Activated CD4-positive, alpha-beta T cell treated with anti-CD3 and anti-CD28 coated beads, Interleukin-2, amount 10 ng/mL, durations not matched to agents 7 days and 5 days (primary cell): Measurements from ENCODE around the gene CACNG5. TPM values are rescaled to one million over a fixed set of nuclear protein-coding genes. Genes with fewer than 3 reads are reported as not detected.

Source experiments
- CTCF ChIA-PET: fragments of 350-600 bp; sonication (Branson Sonifier 250); formaldehyde crosslinking; loops from one replicate; lab custom pipeline; 2021; ENCODE audit warnings: antibody characterized with exemption; lab: Charles Lee
- POLR2A ChIA-PET: fragments of 350-600 bp; sonication (Branson Sonifier 250); formaldehyde crosslinking; loops from one replicate; lab custom pipeline; 2021; ENCODE audit warnings: antibody characterized with exemption; lab: Charles Lee
- DNase-seq: peaks from one replicate; pipeline ENCODE4 v3.0.0-alpha.2; 2020
- H3K27ac Mint-ChIP-seq: one replicate; pipeline ENCODE4 v1.8.0; 2021; ENCODE audit warnings: mild to moderate bottlenecking, moderate library complexity, mixed read lengths
- H3K27me3 Mint-ChIP-seq: one replicate; pipeline ENCODE4 v1.8.0; 2021; ENCODE audit warnings: mixed read lengths
- H3K36me3 Mint-ChIP-seq: one replicate; pipeline ENCODE4 v1.8.0; 2021; ENCODE audit warnings: low read depth, mixed read lengths
- H3K4me1 Mint-ChIP-seq: one replicate; pipeline ENCODE4 v1.8.0; 2021; ENCODE audit warnings: mixed read lengths
- H3K4me3 Mint-ChIP-seq: one replicate; pipeline ENCODE4 v1.8.0; 2021; ENCODE audit warnings: mild to moderate bottlenecking, moderate library complexity, mixed read lengths
- H3K9me3 Mint-ChIP-seq: one replicate; pipeline ENCODE4 v1.8.0; 2021; ENCODE audit warnings: mixed read lengths
- total RNA-seq, 2 experiments: library from RNA; stranded (reverse); gene quantifications; one replicate each; pipeline ENCODE4 v1.2.3, GENCODE V29; 2021

CACNG5 gene
- total RNA-seq, 2 experiments from 2014 or later: not detected

- no peak overlapping the region for H3K4me3 Mint-ChIP-seq
Measured at GRCh38 chr17:66831383-66832210, 3.3 kb upstream of the CACNG5 start.

GRCh38 chr17:66833201-66833600 is 1.7 kb upstream of the CACNG5 start:
- H3K27me3 Mint-ChIP-seq: peaks cover 66% of the 10 kb centered on the region
- no peak for DNase-seq
- no peaks in the 10 kb centered on the region for H3K36me3 Mint-ChIP-seq
- H3K9me3 Mint-ChIP-seq: no peaks in the 10 kb centered on the region
- POLR2A ChIA-PET: no interaction called here
- no peak overlapping the region for H3K27ac Mint-ChIP-seq
- CTCF ChIA-PET: no interaction called here
- no peaks in the 10 kb centered on the region for H3K4me1 Mint-ChIP-seq
- no peak overlapping the region for H3K4me3 Mint-ChIP-seq

More at GRCh38 chr17:66831383-66832210, 3.3 kb upstream of the CACNG5 start:
- CTCF ChIA-PET: no interaction called here
- no peaks in the 10 kb centered on the region for H3K9me3 Mint-ChIP-seq
- H3K27ac Mint-ChIP-seq: no peak overlapping the region
- POLR2A ChIA-PET: interaction anchor here (0.6 kb wide), 1 partner anchor 29 kb away, joined by 12 read pairs; no protein-coding TSS in a partner anchor
- H3K27me3 Mint-ChIP-seq: peaks cover 69% of the 10 kb centered on the region
- no peaks in the 10 kb centered on the region for H3K36me3 Mint-ChIP-seq
- no peak for DNase-seq
- no peaks in the 10 kb centered on the region for H3K4me1 Mint-ChIP-seq

DNA sequence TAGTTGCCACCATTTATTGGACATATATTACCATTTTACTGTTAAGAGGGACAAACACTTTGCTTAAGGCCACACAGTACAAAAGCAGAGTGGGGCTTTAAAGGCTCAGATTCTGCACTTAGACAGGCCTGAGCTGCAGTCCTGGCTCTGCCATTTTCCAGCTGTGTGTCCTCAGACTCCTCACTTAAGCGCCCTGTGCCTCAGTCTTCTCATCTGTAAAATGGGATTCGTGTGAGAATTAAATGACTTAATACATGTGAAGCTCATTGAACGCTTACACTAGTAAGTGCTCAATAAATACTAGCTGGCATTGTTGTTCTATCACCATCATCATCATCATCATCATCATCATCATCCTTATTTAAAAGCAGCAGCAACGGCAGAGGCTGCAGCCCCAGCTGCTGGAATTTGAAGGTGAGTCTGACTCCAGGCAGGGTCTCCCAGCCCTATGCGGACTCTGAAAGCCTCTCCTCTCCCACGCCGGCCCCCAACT is 445 bp upstream of the CACNG5 start:
- Mint-ChIP-seq H3K27ac (no peak overlapping the region), H3K27me3 (peaks cover 56% of the 10 kb centered on the region), H3K4me1 (no peaks in the 10 kb centered on the region), H3K36me3 (no peaks in the 10 kb centered on the region), H3K4me3 (no peak overlapping the region), H3K9me3 (no peaks in the 10 kb centered on the region)
- no peak for DNase-seq
- ChIA-PET POLR2A (no interaction called here), CTCF (interaction anchor here (1.1 kb wide), 1 partner anchor 10 kb away, joined by 3 read pairs; no protein-coding TSS in a partner anchor)

DNA sequence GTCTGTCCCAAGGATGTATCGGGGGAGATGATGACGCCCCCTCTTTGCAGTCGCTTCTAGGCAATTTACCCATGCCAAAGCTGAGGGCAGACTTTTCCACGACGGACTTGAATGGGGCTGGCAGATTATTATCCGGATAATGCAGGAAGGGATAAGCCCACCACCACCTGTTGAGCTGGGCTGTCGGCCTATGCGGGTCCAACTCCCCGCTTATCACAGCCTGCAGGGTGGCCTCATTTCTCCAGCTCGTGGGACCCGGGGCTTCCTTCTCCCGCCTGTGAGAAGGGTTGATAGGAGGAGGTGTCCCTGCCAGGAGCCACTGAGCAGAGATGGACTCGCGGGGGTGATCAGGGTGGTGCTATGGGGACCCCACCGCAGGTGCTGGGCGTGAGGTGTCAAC is 559 bp downstream of the CACNG5 start:
- no peak for DNase-seq
- H3K4me3 Mint-ChIP-seq: no peak overlapping the region
- CTCF ChIA-PET: no interaction called here
- H3K4me1 Mint-ChIP-seq: no peaks in the 10 kb centered on the region
- POLR2A ChIA-PET: no interaction called here
- peaks cover 47% of the 10 kb centered on the region for H3K27me3 Mint-ChIP-seq
- H3K9me3 Mint-ChIP-seq: no peaks in the 10 kb centered on the region
- no peak overlapping the region for H3K27ac Mint-ChIP-seq
- no peaks in the 10 kb centered on the region for H3K36me3 Mint-ChIP-seq

DNA sequence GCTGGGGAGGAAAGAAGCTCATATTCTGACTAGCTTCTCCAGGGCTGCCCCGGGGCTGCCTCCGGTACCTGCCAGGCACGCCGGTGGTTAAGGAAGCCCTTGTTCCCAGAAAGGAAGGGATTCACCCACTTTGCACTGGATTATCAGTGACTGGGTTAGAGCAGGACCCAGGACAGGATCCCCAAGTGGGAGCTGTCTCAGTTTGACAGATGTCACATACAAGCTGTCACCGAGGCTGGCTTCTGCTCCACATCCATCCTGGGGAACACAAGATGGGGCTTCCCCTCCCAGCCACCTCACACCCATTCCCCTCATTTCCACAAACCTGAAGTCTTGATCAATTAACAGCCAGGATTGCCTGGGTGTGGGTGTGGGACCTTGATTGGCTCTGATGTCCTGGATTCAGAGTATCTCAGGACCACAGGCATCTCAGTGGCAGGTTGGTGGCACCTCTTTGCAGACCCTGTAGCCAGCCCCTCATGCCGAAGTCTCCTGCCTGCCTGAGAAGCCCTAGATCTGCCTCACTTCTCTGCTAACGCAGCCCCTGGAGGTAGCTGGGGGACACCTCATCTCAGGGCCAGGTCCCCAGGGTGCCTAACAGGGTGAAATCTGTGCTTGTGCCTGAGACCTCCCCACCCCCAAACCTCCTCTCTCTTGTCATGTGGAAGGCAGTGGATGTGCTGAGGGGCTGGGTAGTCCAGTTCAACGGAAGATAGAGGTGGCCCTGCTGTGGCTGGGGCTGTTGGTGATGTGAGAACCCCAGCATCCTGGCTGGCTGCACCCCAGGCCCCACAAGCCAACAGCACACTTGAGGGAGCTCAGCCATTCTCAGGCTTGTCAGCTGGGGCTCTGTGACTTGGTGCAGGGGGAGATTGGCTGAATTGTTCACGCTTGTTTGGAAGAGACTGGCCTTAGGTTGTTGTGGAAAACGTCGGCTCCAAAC is 1.4 kb downstream of the CACNG5 start:
- no peaks in the 10 kb centered on the region for H3K4me1 Mint-ChIP-seq
- DNase-seq: no peak
- H3K9me3 Mint-ChIP-seq: no peaks in the 10 kb centered on the region
- POLR2A ChIA-PET: no interaction called here
- peaks cover 41% of the 10 kb centered on the region for H3K27me3 Mint-ChIP-seq
- no peak overlapping the region for H3K4me3 Mint-ChIP-seq
- no peak overlapping the region for H3K27ac Mint-ChIP-seq
- no peaks in the 10 kb centered on the region for H3K36me3 Mint-ChIP-seq
- CTCF ChIA-PET: no interaction called here

- Mint-ChIP-seq H3K27me3 (peaks cover 33% of the 10 kb centered on the region), H3K9me3 (no peaks in the 10 kb centered on the region), H3K4me1 (no peaks in the 10 kb centered on the region), H3K4me3 (no peak overlapping the region), H3K27ac (no peak overlapping the region), H3K36me3 (no peaks in the 10 kb centered on the region)
- ChIA-PET POLR2A (no interaction called here), CTCF (no interaction called here)
- no peak for DNase-seq
Measured at GRCh38 chr17:66837226-66837625, 2.3 kb downstream of the CACNG5 start.

- no peak for DNase-seq
- no peak overlapping the region for H3K4me3 Mint-ChIP-seq
- H3K9me3 Mint-ChIP-seq: no peaks in the 10 kb centered on the region
- no peaks in the 10 kb centered on the region for H3K4me1 Mint-ChIP-seq
- no peaks in the 10 kb centered on the region for H3K36me3 Mint-ChIP-seq
- peaks cover 31% of the 10 kb centered on the region for H3K27me3 Mint-ChIP-seq
- POLR2A ChIA-PET: no interaction called here
- CTCF ChIA-PET: interaction anchor here (0.6 kb wide), 1 partner anchor 132 kb away, joined by 3 read pairs; no protein-coding TSS in a partner anchor
- H3K27ac Mint-ChIP-seq: no peak overlapping the region
Measured at GRCh38 chr17:66837885-66838665, 3.2 kb downstream of the CACNG5 start.

GRCh38 chr17:66839616-66840015 is 4.7 kb downstream of the CACNG5 start:
- H3K4me3 Mint-ChIP-seq: no peak overlapping the region
- no peaks in the 10 kb centered on the region for H3K9me3 Mint-ChIP-seq
- H3K27ac Mint-ChIP-seq: no peak overlapping the region
- no peaks in the 10 kb centered on the region for H3K4me1 Mint-ChIP-seq
- no peak for DNase-seq
- no peaks in the 10 kb centered on the region for H3K36me3 Mint-ChIP-seq
- POLR2A ChIA-PET: no interaction called here
- CTCF ChIA-PET: no interaction called here
- peaks cover 19% of the 10 kb centered on the region for H3K27me3 Mint-ChIP-seq

GRCh38 chr17:66840061-66840460 is 5.1 kb downstream of the CACNG5 start:
- Mint-ChIP-seq H3K27me3 (peaks cover 18% of the 10 kb centered on the region), H3K36me3 (no peaks in the 10 kb centered on the region), H3K4me3 (no peak overlapping the region), H3K4me1 (no peaks in the 10 kb centered on the region), H3K9me3 (no peaks in the 10 kb centered on the region), H3K27ac (no peak overlapping the region)
- no peak for DNase-seq
- ChIA-PET POLR2A (no interaction called here), CTCF (no interaction called here)

DNA sequence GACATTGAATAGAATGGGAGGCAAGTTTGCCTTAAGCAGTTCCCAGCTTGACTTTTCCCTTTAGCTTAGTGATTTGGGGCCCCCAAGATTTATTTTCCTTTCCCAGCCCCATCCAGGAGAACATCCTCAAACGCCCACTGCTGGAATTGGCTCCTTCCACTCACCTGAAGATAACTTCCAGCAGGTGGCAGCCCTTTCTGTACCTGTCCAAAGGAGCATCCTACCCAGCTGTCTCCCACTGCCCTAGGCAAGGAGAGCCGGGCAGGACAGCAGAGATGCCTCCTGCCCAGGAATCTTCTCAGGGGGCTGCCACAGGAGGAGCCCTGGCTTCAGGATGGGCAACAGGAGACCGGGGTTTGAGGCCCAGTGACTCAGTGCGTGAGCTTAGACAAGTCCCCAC is 6.4 kb downstream of the CACNG5 start:
- no peak overlapping the region for H3K4me3 Mint-ChIP-seq
- POLR2A ChIA-PET: no interaction called here
- H3K9me3 Mint-ChIP-seq: peaks cover 3% of the 10 kb centered on the region
- no peaks in the 10 kb centered on the region for H3K36me3 Mint-ChIP-seq
- no peak for DNase-seq
- CTCF ChIA-PET: no interaction called here
- H3K4me1 Mint-ChIP-seq: no peaks in the 10 kb centered on the region
- peaks cover 10% of the 10 kb centered on the region for H3K27me3 Mint-ChIP-seq
- H3K27ac Mint-ChIP-seq: no peak overlapping the region

GRCh38 chr17:66841744-66842143 is 6.8 kb downstream of the CACNG5 start:
- CTCF ChIA-PET: no interaction called here
- no peak overlapping the region for H3K27ac Mint-ChIP-seq
- H3K4me3 Mint-ChIP-seq: no peak overlapping the region

GRCh38 chr17:66842505-66842904 is 7.6 kb downstream of the CACNG5 start:
- H3K36me3 Mint-ChIP-seq: no peaks in the 10 kb centered on the region
- DNase-seq: no peak
- peaks cover 4% of the 10 kb centered on the region for H3K27me3 Mint-ChIP-seq
- ChIA-PET POLR2A (no interaction called here), CTCF (interaction anchor here (1.0 kb wide), 1 partner anchor 64 kb away, joined by 3 read pairs; no protein-coding TSS in a partner anchor)
- peaks cover 7% of the 10 kb centered on the region for H3K9me3 Mint-ChIP-seq
- H3K4me3 Mint-ChIP-seq: no peak overlapping the region
- H3K4me1 Mint-ChIP-seq: no peaks in the 10 kb centered on the region
- no peak overlapping the region for H3K27ac Mint-ChIP-seq

More at GRCh38 chr17:66841744-66842143, 6.8 kb downstream of the CACNG5 start:
- POLR2A ChIA-PET: no interaction called here
- Mint-ChIP-seq H3K36me3 (no peaks in the 10 kb centered on the region), H3K9me3 (peaks cover 6% of the 10 kb centered on the region), H3K4me1 (no peaks in the 10 kb centered on the region), H3K27me3 (peaks cover 6% of the 10 kb centered on the region)
- no peak for DNase-seq
